A673 (cell line): ENCODE data around the gene TMEM121. TPM values are rescaled to one million over a fixed set of nuclear protein-coding genes. Genes with fewer than 3 reads are reported as not detected.

Source experiments
- BruUV-seq: library from RNA; stranded (reverse); fragments of 400-500 nt; replicated peaks from 2 replicates; lab custom pipeline; 2021; lab: Mats Ljungman, UMichigan
- CTCF ChIA-PET: fragments of 300-600 bp; sonication (Branson Sonifier 250); formaldehyde crosslinking; loops from one replicate; lab custom pipeline; 2022; ENCODE audit warnings: antibody characterized with exemption; lab: Charles Lee
- POLR2A ChIA-PET: fragments of 300-600 bp; sonication (Branson Sonifier 250); formaldehyde crosslinking; loops from one replicate; lab custom pipeline; 2022; ENCODE audit warnings: antibody characterized with exemption; ENCODE audit not compliant: low non-redundant PET; lab: Charles Lee
- DNase-seq: peaks from one replicate; pipeline ENCODE4 v3.0.0-alpha.2; 2015; ENCODE audit warnings: low spot score
- H3K27ac ChIP-seq: fragments of 200-600 bp; sonication (generic); 2 replicates; pipeline ENCODE4 v1.5.1; 2016; ENCODE audit warnings: mixed run types, low read depth, mild to moderate bottlenecking, mixed read lengths, antibody characterized with exemption, low read length; ENCODE audit not compliant: poor library complexity, severe bottlenecking
- H3K27me3 ChIP-seq: fragments of 200-600 bp; sonication (generic); replicated peaks from 2 replicates; pipeline ENCODE4 v1.6.1; 2017; ENCODE audit warnings: mixed run types, low read depth, mild to moderate bottlenecking, mixed read lengths, antibody characterized with exemption, low read length; ENCODE audit not compliant: insufficient read depth, poor library complexity
- H3K36me3 ChIP-seq: fragments of 200-600 bp; sonication (generic); 2 replicates; pipeline ENCODE4 v1.6.1; 2016; ENCODE audit warnings: mixed run types, mild to moderate bottlenecking, mixed read lengths, antibody characterized with exemption, low read length; ENCODE audit not compliant: insufficient read depth, poor library complexity, severe bottlenecking
- H3K4me1 ChIP-seq: fragments of 200-600 bp; sonication (generic); 2 replicates; pipeline ENCODE4 v1.6.1; 2017; ENCODE audit warnings: mixed run types, mild to moderate bottlenecking, mixed read lengths, antibody characterized with exemption, low read length; ENCODE audit not compliant: insufficient read depth, poor library complexity, severe bottlenecking
- H3K4me3 ChIP-seq: fragments of 200-600 bp; sonication (generic); 2 replicates; pipeline ENCODE4 v1.5.1; 2016; ENCODE audit warnings: low read depth, mixed run types, mild to moderate bottlenecking, mixed read lengths, low read length; ENCODE audit not compliant: poor library complexity, severe bottlenecking
- H3K9me3 ChIP-seq: fragments of 200-600 bp; sonication (generic); 2 replicates; pipeline ENCODE4 v1.6.1; 2016; ENCODE audit warnings: mixed run types, low read depth, mild to moderate bottlenecking, mixed read lengths, antibody characterized with exemption, low read length; ENCODE audit not compliant: poor library complexity, severe bottlenecking
- CTCF ChIP-seq: fragments of 300-800, 200-600 bp; sonication (generic); conservative IDR thresholded peaks from 2 replicates; pipeline ENCODE4 v1.5.1; 2017; ENCODE audit warnings: low read depth, mild to moderate bottlenecking, antibody characterized with exemption, low read length, moderate library complexity, mixed read lengths
- EZH2 ChIP-seq: fragments of 200-600 bp; sonication (generic); IDR thresholded peaks from 2 replicates; pipeline ENCODE4 v1.6.1; 2017; ENCODE audit warnings: borderline replicate concordance, low read depth, mild to moderate bottlenecking, mixed read lengths, antibody characterized with exemption, low read length; ENCODE audit not compliant: poor library complexity, severe bottlenecking
- intact Hi-C: fragments of 100-400 bp; cut with micrococcal nuclease; formaldehyde crosslinking; loops from one replicate; pipeline ENCODE4 v1.10.0; 2022; ENCODE audit not compliant: unreplicated experiment
- total RNA-seq: library from RNA; stranded (reverse); gene quantifications from 2 replicates; pipeline ENCODE4 v1.2.3, GENCODE V29; 2021

The TMEM121 gene
- total RNA-seq, 1 experiment from 2014 or later = 3.1 TPM

- ChIA-PET CTCF (no interaction called here), POLR2A (no interaction called here)
- Histone ChIP-seq H3K4me1 (no peaks in the 10 kb centered on the region), H3K36me3 (no peaks in the 10 kb centered on the region), H3K27me3 (no peaks in the 10 kb centered on the region), H3K27ac (no peak overlapping the region), H3K9me3 (no peaks in the 10 kb centered on the region), H3K4me3 (no peak overlapping the region)
- BruUV-seq = no TSS peak
- no peak for DNase-seq
- intact Hi-C loops = no loop called here
- TF ChIP-seq CTCF (no peak), EZH2 (no peak)
Observed at GRCh38 chr14:105499256-105500035, 26.9 kb upstream of the TMEM121 start.

- BruUV-seq = no TSS peak
- H3K4me1 ChIP-seq = no peaks in the 10 kb centered on the region
- no peaks in the 10 kb centered on the region for H3K27me3 ChIP-seq
- intact Hi-C loops = no loop called here
- TF ChIP-seq EZH2 (no peak), CTCF (no peak)
- no peak overlapping the region for H3K4me3 ChIP-seq
- ChIA-PET POLR2A (no interaction called here), CTCF (no interaction called here)
- H3K27ac ChIP-seq = no peak overlapping the region
- no peaks in the 10 kb centered on the region for H3K36me3 ChIP-seq
- DNase-seq = no peak
- no peaks in the 10 kb centered on the region for H3K9me3 ChIP-seq
Observed at GRCh38 chr14:105500036-105500725, 26.2 kb upstream of the TMEM121 start.

GRCh38 chr14:105500726-105501101 is 25.7 kb upstream of the TMEM121 start:
- H3K27me3 ChIP-seq = no peaks in the 10 kb centered on the region
- POLR2A ChIA-PET = no interaction called here

More at GRCh38 chr14:105500726-105501101, 25.7 kb upstream of the TMEM121 start:
- no peak overlapping the region for H3K27ac ChIP-seq
- TF ChIP-seq EZH2 (no peak), CTCF (no peak)
- CTCF ChIA-PET = no interaction called here
- BruUV-seq = no TSS peak
- DNase-seq = no peak
- no peak overlapping the region for H3K4me3 ChIP-seq
- intact Hi-C loops = no loop called here
- H3K36me3 ChIP-seq = no peaks in the 10 kb centered on the region
- no peaks in the 10 kb centered on the region for H3K9me3 ChIP-seq
- no peaks in the 10 kb centered on the region for H3K4me1 ChIP-seq
